ENCODE results near the gene CLDN9. TPM values are rescaled to one million over a fixed set of nuclear protein-coding genes. Genes with fewer than 3 reads are reported as not detected.

The CLDN9 gene
- total RNA-seq, 1 donor from 2014 or later: 3.5 TPM

Other genes with a start within 250 kb of the CLDN9 start
- gene ELOB, start 235.6 kb upstream of the CLDN9 start, total RNA-seq: 276 and 311 TPM in 2 replicates
- not detected in 2 replicates for gene PRSS33, start 225.4 kb upstream of the CLDN9 start, total RNA-seq
- gene PRSS41, start 214.5 kb upstream of the CLDN9 start, total RNA-seq: not detected in 2 replicates
- 0.87 and 4.6 TPM in 2 replicates for gene PRSS21, start 195.7 kb upstream of the CLDN9 start, total RNA-seq
- 0.06 and 2.1 TPM in 2 replicates for gene ZG16B, start 182.6 kb upstream of the CLDN9 start, total RNA-seq
- gene PRSS22, start 154.8 kb upstream of the CLDN9 start, total RNA-seq: 9.5 and 11.1 TPM in 2 replicates
- 49.6 and 55.5 TPM in 2 replicates for gene FLYWCH2, start 129.7 kb upstream of the CLDN9 start, total RNA-seq
- 28.0 and 47.1 TPM in 2 replicates for gene FLYWCH1, start 101.0 kb upstream of the CLDN9 start, total RNA-seq
- 0.72 and 4.2 TPM in 2 replicates for gene KREMEN2, start 48.6 kb upstream of the CLDN9 start, total RNA-seq
- gene PAQR4, start 43.6 kb upstream of the CLDN9 start, total RNA-seq: 33.4 and 36.0 TPM in 2 replicates
- 107 and 120 TPM in 2 replicates for gene PKMYT1, start 32.5 kb upstream of the CLDN9 start, total RNA-seq
- gene CLDN6, start 5.3 kb downstream of the CLDN9 start, total RNA-seq: 255 and 813 TPM in 2 replicates
- gene TNFRSF12A, start 7.4 kb downstream of the CLDN9 start, total RNA-seq: 451 and 701 TPM in 2 replicates
- gene HCFC1R1, start 11.0 kb downstream of the CLDN9 start, total RNA-seq: 14.3 and 39.0 TPM in 2 replicates
- gene THOC6, start 11.1 kb downstream of the CLDN9 start, total RNA-seq: 19.0 and 24.2 TPM in 2 replicates
- gene BICDL2, start 24.0 kb downstream of the CLDN9 start, total RNA-seq: 2.5 and 4.6 TPM in 2 replicates
- under 0.01 and 0.52 TPM in 2 replicates for gene MMP25, start 33.6 kb downstream of the CLDN9 start, total RNA-seq
- 461 and 747 TPM in 2 replicates for gene IL32, start 52.7 kb downstream of the CLDN9 start, total RNA-seq
- gene ZSCAN10, start 86.4 kb downstream of the CLDN9 start, total RNA-seq: not detected in 2 replicates
- 15.8 and 22.1 TPM in 2 replicates for gene ZNF205, start 99.7 kb downstream of the CLDN9 start, total RNA-seq
- gene ZNF213, start 122.1 kb downstream of the CLDN9 start, total RNA-seq: 2.4 and 7.7 TPM in 2 replicates
- 0.52 TPM in 1 of 2 replicates, not detected in the other for gene OR1F1, start 175.3 kb downstream of the CLDN9 start, total RNA-seq
- 6.1 and 6.3 TPM in 2 replicates for gene ZNF200, start 222.2 kb downstream of the CLDN9 start, total RNA-seq
- gene MEFV, start 243.7 kb downstream of the CLDN9 start, total RNA-seq: not detected in 2 replicates